ENCODE results near the gene CCDC188. TPM values are rescaled to one million over a fixed set of nuclear protein-coding genes. Genes with fewer than 3 reads are reported as not detected.

CCDC188 gene
- total RNA-seq, 1 experiment from 2014 or later: not detected

GRCh38 chr22:20124083-20124787 is 26.6 kb downstream of the CCDC188 start:
- no CpG with 5 or more reads among the region's 11 CpGs for WGBS (ENCODE audit: extremely low coverage, insufficient read length, low lambda C conversion rate)
- H3K27me3 Mint-ChIP-seq (ENCODE audit: low read depth): no peaks in the 10 kb centered on the region; the same call in 1 of the 2 replicates
- H3K27ac Mint-ChIP-seq: peak overlapping the region in 1 of 3 experiments; percentile 52; a peak in 2 of 7 replicates
- Histone ChIP-seq H2BK120ac (ENCODE audit: low read depth, low read length, poor library complexity, severe bottlenecking) (no peak overlapping the region), H2AFZ (ENCODE audit: low read length) (no peak overlapping the region), H4K20me1 (ENCODE audit: control insufficient read depth, insufficient read depth, insufficient read length) (peaks cover under 1% of the 10 kb centered on the region), H3K9me3 (ENCODE audit: control insufficient read depth, low read depth, low read length) (no peaks in the 10 kb centered on the region), H2BK12ac (ENCODE audit: insufficient read length, low read depth, low read length) (no peak overlapping the region), H3K4me1 (ENCODE audit: insufficient read depth, low read length) (no peaks in the 10 kb centered on the region), H3K79me1 (ENCODE audit: insufficient read depth, low read depth, low read length, poor library complexity, severe bottlenecking) (peaks cover 14% of the 10 kb centered on the region), H3K14ac (ENCODE audit: insufficient read depth, low read length) (no peak overlapping the region), H3K4me2 (ENCODE audit: insufficient read depth, insufficient read length, low read length) (no peak overlapping the region), H2BK20ac (ENCODE audit: low read depth, low read length, poor library complexity, severe bottlenecking) (no peak overlapping the region), H4K91ac (ENCODE audit: insufficient read length, low read depth, low read length) (no peak overlapping the region), H3K27ac (ENCODE audit: insufficient read length, low read depth, low read length) (no peak overlapping the region), H2AK5ac (ENCODE audit: insufficient read length, low read length) (no peak overlapping the region), H3T11ph (ENCODE audit: low read length) (no peak overlapping the region), H2BK15ac (ENCODE audit: low read depth, low read length) (no peak overlapping the region), H3K18ac (ENCODE audit: insufficient read length, low read depth, low read length) (no peak overlapping the region), H3K4ac (ENCODE audit: low read depth, low read length) (no peak overlapping the region), H3K27me3 (ENCODE audit: insufficient read depth, low read length) (no peaks in the 10 kb centered on the region), H4K8ac (replicated peaks; ENCODE audit: insufficient read length, low read depth, low read length) (no peak overlapping the region), H3K23me2 (ENCODE audit: insufficient read length, low read depth, low read length, poor library complexity, severe bottlenecking) (no peaks in the 10 kb centered on the region), H3K79me2 (ENCODE audit: insufficient read depth, low read length) (peaks cover 27% of the 10 kb centered on the region), H3K9ac (ENCODE audit: extremely low read depth, insufficient read length, low read length) (no peak overlapping the region), H3K56ac (ENCODE audit: insufficient read length, low read depth, low read length) (no peak overlapping the region), H4K5ac (ENCODE audit: insufficient read length, low read depth, low read length) (no peak overlapping the region), H2BK5ac (ENCODE audit: insufficient read length, low read length) (no peak overlapping the region), H3K23ac (ENCODE audit: insufficient read length, low read depth, low read length) (no peak overlapping the region)
- DNase-seq: no peak
- no peak overlapping the region for H3K4me3 Mint-ChIP-seq
- peaks cover 11 to 17% of the 10 kb centered on the region in 2 experiments for H3K4me1 Mint-ChIP-seq
- H3K36me3 Mint-ChIP-seq (ENCODE audit: insufficient read depth in 1 of 3, low read depth in 3 of 3): peaks cover 52 to 85% (median 82%) of the 10 kb centered on the region in 3 experiments
- H3K9me3 Mint-ChIP-seq: no peaks in the 10 kb centered on the region
- TF ChIP-seq CTCF (conservative IDR thresholded peaks at IDR 0.05): no peak

All from H9 (cell line).